Large intestine (tissue), 3 donors: ENCODE measurements around the gene RASSF8. TPM values are rescaled to one million over a fixed set of nuclear protein-coding genes. Genes with fewer than 3 reads are reported as not detected.

Experiments used
- DNase-seq, 2 donors: peaks; one replicate each; pipeline versions ENCODE4 v3.0.0 to v3.0.0-alpha.2; 2013
- H3K27ac ChIP-seq: one replicate; pipeline ENCODE4 v1.5.1; 2013; ENCODE audit warnings: low read length
- H3K27me3 ChIP-seq: 2 replicates; pipeline ENCODE4 v1.6.1; 2013; ENCODE audit warnings: low read length; ENCODE audit not compliant: control insufficient read depth, insufficient read depth
- H3K36me3 ChIP-seq: 2 replicates; pipeline ENCODE4 v1.6.1; 2013; ENCODE audit warnings: low read length; ENCODE audit not compliant: control insufficient read depth, insufficient read depth
- H3K4me1 ChIP-seq: one replicate; pipeline ENCODE4 v1.6.1; 2013; ENCODE audit warnings: low read length; ENCODE audit not compliant: control insufficient read depth, insufficient read depth
- H3K4me3 ChIP-seq: one replicate; pipeline ENCODE4 v1.5.1; 2013; ENCODE audit warnings: low read length
- H3K9me3 ChIP-seq: one replicate; pipeline ENCODE4 v1.6.1; 2013; ENCODE audit warnings: mild to moderate bottlenecking, low read depth, low read length, moderate library complexity; ENCODE audit not compliant: control insufficient read depth
- WGBS: methylation state at CpG from one replicate; pipeline ENCODE4 v1.1.5; 2013; ENCODE audit warnings: low lambda C conversion rate; ENCODE audit not compliant: insufficient coverage; 5-methylcytosine and 5-hydroxymethylcytosine counted together
- polyA plus RNA-seq: library from polyadenylated mRNA; unstranded; fragments of 120-200 nt; gene quantifications from one replicate; pipeline ENCODE4 v1.2.1, GENCODE V29; 2013

The RASSF8 gene
- polyA plus RNA-seq, 1 donor, result 20.2 TPM

DNA sequence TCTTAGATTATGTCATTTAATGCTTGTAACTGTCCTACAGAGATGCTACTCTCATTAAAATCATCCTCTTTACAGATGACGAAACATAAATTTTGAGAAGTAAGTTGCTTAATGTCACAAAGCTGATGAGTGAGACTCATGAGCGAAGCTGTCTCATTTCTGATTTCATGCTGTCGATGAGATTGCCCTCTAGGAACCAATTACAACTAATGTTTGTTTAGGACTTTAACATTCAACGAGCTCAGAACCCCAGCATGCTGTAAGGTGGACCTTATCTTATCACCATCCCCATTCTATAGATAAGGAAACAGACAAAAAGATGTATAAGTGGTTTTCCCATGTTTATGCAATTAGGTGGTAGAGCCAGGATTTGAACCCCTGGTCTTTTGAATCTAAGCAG is 143.3 kb downstream of the RASSF8 start:
- DNase-seq, result peak in 1 of 2 donors; percentile 43
- H3K27me3 ChIP-seq, result no peaks in the 10 kb centered on the region
- peaks cover 16% of the 10 kb centered on the region for H3K4me1 ChIP-seq
- peak overlapping the region; percentile 78 for H3K27ac ChIP-seq
- 31% methylated on average over 3 of the region's 4 CpGs for WGBS
- H3K4me3 ChIP-seq, result no peak overlapping the region
- H3K36me3 ChIP-seq, result no peaks in the 10 kb centered on the region
- no peaks in the 10 kb centered on the region for H3K9me3 ChIP-seq

DNA sequence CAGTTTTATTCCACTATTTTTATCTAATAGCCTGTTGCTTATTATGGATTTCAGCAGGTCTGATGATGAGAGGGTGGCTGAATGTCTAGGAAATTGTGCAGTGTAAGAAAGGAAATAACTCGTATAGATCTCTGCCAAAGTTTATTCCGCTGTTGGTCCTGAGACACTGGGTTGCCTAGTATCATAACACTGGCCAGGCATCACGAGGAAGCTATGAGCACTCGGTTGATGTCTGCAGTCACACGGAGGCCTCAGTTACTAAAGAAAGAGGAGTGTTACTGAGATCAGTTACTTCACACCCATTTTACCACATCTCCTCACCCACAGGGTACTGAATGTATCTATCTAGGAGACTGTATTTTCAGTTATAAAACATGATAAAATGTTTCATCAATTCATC is 144.5 kb downstream of the RASSF8 start:
- H3K36me3 ChIP-seq, result no peaks in the 10 kb centered on the region
- DNase-seq, result no peak
- H3K27me3 ChIP-seq, result no peaks in the 10 kb centered on the region
- WGBS, result no CpG with 5 or more reads among the region's 5 CpGs
- no peak overlapping the region for H3K4me3 ChIP-seq
- no peak overlapping the region for H3K27ac ChIP-seq
- H3K9me3 ChIP-seq, result no peaks in the 10 kb centered on the region
- H3K4me1 ChIP-seq, result peaks cover 13% of the 10 kb centered on the region

DNA sequence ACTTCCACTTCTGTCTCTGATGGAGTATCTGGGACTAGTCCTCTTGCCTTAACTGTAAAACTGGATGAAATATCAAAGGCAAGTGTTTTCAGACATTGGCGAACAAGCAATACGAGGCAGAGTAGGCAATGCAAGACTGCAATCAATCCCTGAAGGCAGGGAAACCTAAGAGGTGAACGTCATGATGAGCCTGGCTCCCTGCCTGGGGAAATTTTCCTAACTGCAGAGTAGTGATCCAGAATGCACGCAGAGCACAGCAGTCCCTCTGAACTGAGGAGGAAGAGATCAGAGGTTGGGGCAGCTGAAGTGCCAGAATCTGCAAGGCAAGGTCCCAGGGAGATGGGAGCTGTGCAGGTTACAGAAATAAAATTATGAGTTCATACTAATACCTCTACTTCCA is 147.9 kb downstream of the RASSF8 start:
- no peaks in the 10 kb centered on the region for H3K27me3 ChIP-seq
- no peak overlapping the region for H3K4me3 ChIP-seq
- H3K4me1 ChIP-seq, result peaks cover 9% of the 10 kb centered on the region
- H3K9me3 ChIP-seq, result no peaks in the 10 kb centered on the region
- no peak for DNase-seq
- no CpG with 5 or more reads among the region's 4 CpGs for WGBS
- no peak overlapping the region for H3K27ac ChIP-seq
- H3K36me3 ChIP-seq, result no peaks in the 10 kb centered on the region

DNA sequence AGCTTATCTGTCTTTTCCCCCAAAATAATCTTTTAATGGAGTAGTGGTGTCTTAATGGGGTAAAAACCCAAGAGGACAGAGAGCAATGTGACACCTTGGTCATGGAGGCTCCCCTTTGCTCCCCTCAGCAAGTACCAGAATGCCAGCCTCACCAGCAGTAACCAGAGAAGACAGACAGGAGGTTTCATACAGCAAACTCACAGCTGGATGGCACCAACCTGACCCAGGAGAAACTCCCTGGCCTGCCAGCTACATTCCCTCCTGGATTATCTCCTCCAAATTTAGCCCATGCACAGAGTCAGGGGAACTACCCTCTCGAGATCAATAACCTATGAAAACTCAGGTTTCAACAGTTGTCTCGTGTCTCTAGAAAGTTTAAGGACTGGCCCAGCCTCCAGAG is 150.4 kb downstream of the RASSF8 start:
- Histone ChIP-seq H3K36me3 (no peaks in the 10 kb centered on the region), H3K4me3 (no peak overlapping the region), H3K9me3 (no peaks in the 10 kb centered on the region), H3K4me1 (peaks cover 15% of the 10 kb centered on the region), H3K27ac (no peak overlapping the region), H3K27me3 (no peaks in the 10 kb centered on the region)
- no peak for DNase-seq
- no CpG with 5 or more reads among the region's 2 CpGs for WGBS

DNA sequence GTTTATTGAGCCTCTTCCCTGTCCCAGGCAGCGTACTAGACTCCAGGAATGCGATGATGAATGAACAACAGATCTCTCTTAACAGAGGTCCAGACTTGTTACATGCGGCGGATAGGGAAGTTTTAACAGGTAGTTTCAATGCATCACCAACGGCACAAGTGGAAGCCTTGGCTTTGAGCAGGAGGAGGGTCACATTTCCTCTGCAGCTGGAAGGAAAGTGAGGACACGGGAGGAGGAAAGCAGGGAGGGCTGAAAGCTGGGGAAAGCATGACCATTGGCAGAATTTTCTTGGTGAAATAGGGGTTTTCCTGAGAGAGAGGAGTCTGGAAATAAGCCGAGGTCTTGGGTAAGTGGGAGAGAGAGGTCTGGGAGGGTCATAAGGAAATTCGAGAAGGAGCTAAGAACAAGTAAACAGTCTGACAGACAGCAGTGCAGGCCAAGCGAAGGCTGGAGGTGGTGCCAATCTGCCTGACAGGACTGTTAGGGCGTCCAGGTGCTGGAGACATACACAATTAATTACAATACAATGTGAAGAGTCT is 150.9 kb downstream of the RASSF8 start:
- H3K9me3 ChIP-seq, result no peaks in the 10 kb centered on the region

DNA sequence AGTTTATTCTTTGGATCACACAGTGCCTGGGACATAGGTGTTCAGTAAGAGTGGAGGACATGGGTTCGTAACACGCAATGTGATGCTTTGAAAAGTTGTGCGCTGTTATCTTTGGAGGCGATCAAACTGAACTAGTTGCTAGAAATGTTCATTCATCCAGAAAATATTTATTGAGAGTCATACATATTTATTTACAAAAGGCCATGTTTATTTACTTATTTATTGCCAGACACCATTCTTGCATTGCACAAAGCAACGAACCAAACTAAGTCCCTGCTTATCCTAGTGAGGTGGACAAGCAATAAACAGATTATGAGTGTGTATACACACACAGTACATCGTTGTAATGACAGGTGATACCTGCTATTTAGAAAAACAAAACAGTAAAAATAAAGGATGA is 153.8 kb downstream of the RASSF8 start:
- no peak for DNase-seq
- H3K4me1 ChIP-seq, result peaks cover 36% of the 10 kb centered on the region
- no peaks in the 10 kb centered on the region for H3K9me3 ChIP-seq
- no peak overlapping the region for H3K4me3 ChIP-seq
- WGBS, result 79% methylated on average over 3 of the region's 6 CpGs
- H3K27me3 ChIP-seq, result no peaks in the 10 kb centered on the region
- H3K36me3 ChIP-seq, result no peaks in the 10 kb centered on the region
- peak overlapping the region; percentile 98 for H3K27ac ChIP-seq

More for the DNA sequence above, 150.9 kb downstream of the RASSF8 start:
- peak in 1 of 2 donors; percentile 18 for DNase-seq
- Histone ChIP-seq H3K27ac (no peak overlapping the region), H3K4me1 (peaks cover 15% of the 10 kb centered on the region), H3K27me3 (no peaks in the 10 kb centered on the region), H3K36me3 (no peaks in the 10 kb centered on the region), H3K4me3 (no peak overlapping the region)
- no CpG with 5 or more reads among the region's 10 CpGs for WGBS

DNA sequence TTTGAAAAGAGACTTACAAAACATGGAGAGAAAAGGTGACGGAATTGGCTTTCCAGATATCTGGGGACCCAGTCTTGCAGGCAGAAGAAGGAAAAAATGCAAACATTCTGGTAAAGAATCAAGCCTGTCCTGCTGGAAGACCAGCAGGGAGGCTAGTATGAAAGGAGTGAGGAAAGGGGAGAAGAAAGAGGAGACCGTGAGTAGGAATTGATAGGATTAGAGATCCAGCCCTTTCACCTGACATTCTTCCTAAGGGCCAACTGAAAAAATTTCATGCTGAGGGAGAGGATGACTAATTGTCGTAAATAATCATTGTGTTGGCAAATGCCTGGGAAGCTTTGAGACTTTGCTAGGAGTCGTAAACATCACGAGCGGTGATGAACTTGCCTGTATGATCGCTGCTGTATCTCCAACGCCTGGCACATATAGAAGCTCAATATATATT is 154.2 kb downstream of the RASSF8 start:
- DNase-seq, result peak; percentile 66 to 75
- 50% methylated on average over 2 of the region's 8 CpGs for WGBS
- Histone ChIP-seq H3K27me3 (no peaks in the 10 kb centered on the region), H3K4me3 (no peak overlapping the region), H3K9me3 (no peaks in the 10 kb centered on the region), H3K27ac (peak overlapping the region; percentile 98), H3K36me3 (no peaks in the 10 kb centered on the region), H3K4me1 (peaks cover 39% of the 10 kb centered on the region)

DNA sequence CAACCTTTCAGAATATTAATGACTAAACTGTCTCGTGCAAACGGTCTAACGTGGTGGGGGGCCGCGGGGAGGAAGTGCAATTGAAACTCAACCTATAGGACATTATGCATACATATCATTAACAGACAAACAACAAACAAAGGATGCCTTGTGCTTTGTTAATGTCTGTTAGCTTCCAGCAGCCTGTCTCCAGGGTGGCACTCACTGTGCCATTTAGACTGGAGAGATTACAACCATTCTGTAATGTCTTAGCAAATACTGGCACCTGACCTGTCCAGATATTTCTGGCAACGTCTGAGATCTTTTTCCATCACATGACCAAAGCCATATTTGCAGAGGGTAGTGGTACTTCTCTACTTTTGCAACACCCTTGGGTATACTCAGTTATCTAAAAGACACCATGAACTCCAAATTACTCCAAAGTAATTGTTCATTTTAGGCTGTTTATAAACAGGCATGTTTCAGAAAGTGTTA is 154.7 kb downstream of the RASSF8 start:
- peak in 1 of 2 donors; percentile 75 for DNase-seq
- H3K36me3 ChIP-seq, result no peaks in the 10 kb centered on the region
- peak overlapping the region; percentile 98 for H3K27ac ChIP-seq
- no peaks in the 10 kb centered on the region for H3K27me3 ChIP-seq
- WGBS, result no CpG with 5 or more reads among the region's 6 CpGs
- H3K4me1 ChIP-seq, result peaks cover 39% of the 10 kb centered on the region
- H3K9me3 ChIP-seq, result no peaks in the 10 kb centered on the region
- H3K4me3 ChIP-seq, result peak overlapping the region; percentile 65

DNA sequence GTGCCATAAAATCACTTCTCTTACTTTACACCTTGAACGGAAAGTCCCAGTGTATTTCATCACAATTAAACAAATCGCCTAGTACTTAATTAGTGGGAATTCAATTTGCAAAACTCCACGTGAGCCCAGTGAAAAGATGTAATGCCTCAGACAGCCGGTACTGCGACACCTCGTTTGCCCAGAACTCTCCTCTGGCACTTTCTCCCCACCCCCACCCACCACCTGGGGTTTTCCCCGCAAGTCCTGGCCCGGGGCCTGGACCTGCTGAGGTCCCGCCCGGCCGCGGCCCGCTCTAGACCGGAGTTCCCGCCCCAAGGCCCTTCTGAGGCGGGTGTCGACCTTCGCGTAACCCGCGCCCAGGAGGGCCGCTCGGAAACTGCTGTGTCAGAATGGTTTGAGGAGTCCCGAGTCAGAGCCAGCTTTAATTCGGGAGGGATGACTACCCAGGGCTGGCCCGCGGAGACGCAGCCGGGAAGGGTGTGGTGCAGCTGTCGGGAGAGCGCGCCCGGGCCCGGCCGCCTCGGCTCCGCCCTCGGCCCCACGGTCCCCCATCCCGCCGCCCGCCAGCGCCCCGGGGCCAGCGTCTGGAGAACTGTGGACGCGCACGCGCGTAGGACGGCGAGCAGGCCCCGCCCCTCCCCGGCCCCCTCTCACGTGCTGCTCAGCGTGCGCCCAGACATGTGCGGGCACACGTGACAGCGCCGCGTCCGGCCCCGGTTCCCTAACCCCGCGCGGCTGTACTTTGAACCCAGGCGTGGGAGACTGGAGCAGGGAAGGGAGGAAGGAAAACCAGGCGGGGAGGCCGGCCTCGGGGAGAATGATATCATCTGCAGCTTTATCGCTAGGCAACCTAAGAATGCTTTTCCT is 155.6 kb downstream of the RASSF8 start:
- DNase-seq, result peak; percentile 98 to 100
- Histone ChIP-seq H3K27me3 (no peaks in the 10 kb centered on the region), H3K4me3 (peak overlapping the region; percentile 65), H3K9me3 (no peaks in the 10 kb centered on the region), H3K36me3 (no peaks in the 10 kb centered on the region), H3K27ac (peak overlapping the region; percentile 98), H3K4me1 (peaks cover 39% of the 10 kb centered on the region)
- no CpG with 5 or more reads among the region's 72 CpGs for WGBS

DNA sequence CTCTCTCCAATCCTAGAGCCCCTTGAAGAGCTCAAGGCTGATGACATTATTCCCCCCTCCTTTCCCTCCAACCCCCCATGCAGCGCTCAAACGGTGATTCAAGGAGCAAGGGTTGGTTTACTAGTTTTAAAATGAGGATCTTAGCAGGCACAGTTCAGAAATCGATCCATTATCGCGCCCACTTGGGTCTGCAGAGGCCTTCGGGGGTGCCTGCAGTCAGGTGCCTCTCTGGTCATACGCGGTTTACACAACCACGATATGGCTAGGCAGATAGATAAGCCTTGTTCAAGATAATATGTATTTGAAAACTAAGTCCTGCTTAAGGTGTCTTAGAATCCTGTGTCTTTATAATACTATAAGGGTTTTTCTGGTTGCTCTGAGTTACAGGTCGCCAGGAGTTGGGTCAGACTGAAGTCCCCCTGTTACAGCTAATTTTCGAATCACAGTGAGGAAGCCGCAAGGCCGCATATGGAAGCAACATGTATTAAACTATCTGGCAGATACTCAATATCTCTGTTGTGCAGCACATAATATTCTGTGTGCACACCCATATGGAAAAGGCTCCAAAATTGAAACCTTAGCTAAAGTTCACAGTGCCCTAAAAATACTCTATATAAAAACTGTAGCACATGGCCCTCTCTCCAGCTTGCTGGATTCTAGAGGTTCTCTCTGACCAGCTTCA is 156.4 kb downstream of the RASSF8 start:
- Histone ChIP-seq H3K4me1 (peaks cover 43% of the 10 kb centered on the region), H3K4me3 (peak overlapping the region; percentile 27)
- DNase-seq, result no peak

More for the DNA sequence above, 156.4 kb downstream of the RASSF8 start:
- Histone ChIP-seq H3K27me3 (no peaks in the 10 kb centered on the region), H3K36me3 (no peaks in the 10 kb centered on the region), H3K27ac (peak overlapping the region; percentile 95), H3K9me3 (no peaks in the 10 kb centered on the region)
- WGBS, result no CpG with 5 or more reads among the region's 13 CpGs
